OCI-LY3 (cell line): ENCODE data around the gene MCM3AP.

Experiments used
- CTCF ChIP-seq: fragments of 200-600, 300-600 bp; sonication (generic); IDR thresholded peaks from 2 replicates; pipeline ENCODE4 v1.5.1; 2014; ENCODE audit warnings: antibody characterized with exemption, low read length, low read depth
- EZH2phosphoT487 ChIP-seq: fragments of 200-600 bp; shearing (Covaris generic); IDR thresholded peaks from 2 replicates; pipeline ENCODE4 v1.6.1; 2018; ENCODE audit warnings: antibody characterized with exemption, mixed run types, low read depth

GRCh38 chr21:46221664-46222435 is 63.6 kb downstream of the MCM3AP start:
- TF ChIP-seq CTCF (no peak), EZH2phosphoT487 (no peak)
